HG03575 (cell line): ENCODE data around the gene SORD.
"Not testable (repeated sequence)": the region's sequence is repeated elsewhere in the genome, so short reads cannot be mapped to it uniquely, and the experiment has no call there.

Source experiments
- ATAC-seq: cut with Tn5 transposase; IDR thresholded peaks from one replicate; pipeline ENCODE4 v1.9.1; 2021; ENCODE audit not compliant: unreplicated experiment, insufficient number of reproducible peaks, low FRiP score; ENCODE audit errors: extremely low read depth

SORD gene

DNA sequence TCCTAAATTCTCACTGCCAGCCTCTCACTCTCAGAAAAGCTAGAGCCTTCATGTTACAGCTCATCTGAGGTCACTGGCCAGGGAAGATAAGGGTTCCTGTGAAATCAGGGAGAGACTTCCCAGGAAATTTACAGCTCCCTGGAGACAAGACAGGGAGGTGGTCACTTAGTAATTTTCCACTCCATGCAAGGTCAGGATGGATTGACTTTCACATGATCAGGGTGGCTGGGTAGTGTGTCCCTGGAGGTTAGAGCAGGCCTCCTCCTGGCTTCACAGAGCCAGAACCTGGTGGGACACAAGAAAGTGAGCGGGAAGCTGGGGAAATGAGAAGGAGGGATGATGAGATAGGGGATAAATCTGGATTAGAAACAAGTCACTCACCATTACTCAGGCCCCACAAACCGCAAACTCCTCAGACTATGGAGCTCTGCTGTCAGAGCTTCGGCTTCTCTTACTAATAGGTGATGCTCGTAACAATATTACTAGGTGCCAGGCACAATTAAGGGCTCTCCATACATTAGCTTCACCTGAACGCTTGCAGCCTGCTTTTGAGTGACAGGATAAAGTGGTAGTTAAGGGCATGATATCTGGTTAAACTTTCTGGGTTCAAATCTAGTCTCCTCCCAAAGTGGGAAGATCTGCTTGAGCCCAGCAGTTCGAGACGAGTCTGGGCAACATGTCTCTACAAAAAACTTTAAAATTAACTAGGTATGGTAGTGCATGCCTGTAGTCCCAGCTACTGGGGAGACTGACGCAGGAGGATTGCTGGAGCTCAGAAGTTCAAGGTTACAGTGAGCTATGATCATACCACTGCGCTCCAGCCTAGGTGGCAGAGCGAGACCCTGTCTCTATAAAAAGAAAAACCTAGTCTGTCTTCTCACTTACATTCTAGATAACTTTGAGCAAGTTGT lies 66.1 kb downstream of the SORD start:
- no peak for ATAC-seq

DNA sequence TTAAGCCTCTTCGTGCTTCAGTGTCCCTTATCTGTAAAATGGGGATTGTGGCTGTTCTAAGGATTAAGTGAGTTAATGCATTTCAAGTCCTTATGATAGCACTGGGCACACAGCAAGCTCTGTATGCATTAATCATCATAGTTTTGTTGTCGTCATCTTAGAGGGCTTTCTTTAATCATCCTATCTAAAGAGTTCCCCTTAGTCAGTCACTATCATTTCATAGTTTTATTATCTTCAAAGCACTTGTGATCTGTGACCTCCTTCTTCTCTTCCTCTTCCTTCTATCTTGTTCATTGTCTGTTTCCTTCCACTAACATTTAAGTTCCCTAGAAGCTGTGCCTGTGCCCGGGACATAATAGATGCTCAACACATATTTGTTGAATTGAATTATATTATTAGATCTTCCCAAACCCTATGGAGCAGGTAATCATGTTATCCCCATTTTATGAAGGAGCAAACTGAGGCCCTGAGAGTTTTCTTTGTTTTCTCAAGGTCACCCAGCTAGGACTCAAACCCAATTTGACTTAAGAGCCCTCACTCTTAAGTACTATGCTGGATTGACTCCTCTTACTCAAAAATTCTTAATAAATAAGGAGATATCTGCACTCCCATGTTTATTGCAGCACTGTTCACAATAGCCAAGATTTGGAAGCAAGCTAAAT lies 66.8 kb downstream of the SORD start:
- ATAC-seq: no peak

DNA sequence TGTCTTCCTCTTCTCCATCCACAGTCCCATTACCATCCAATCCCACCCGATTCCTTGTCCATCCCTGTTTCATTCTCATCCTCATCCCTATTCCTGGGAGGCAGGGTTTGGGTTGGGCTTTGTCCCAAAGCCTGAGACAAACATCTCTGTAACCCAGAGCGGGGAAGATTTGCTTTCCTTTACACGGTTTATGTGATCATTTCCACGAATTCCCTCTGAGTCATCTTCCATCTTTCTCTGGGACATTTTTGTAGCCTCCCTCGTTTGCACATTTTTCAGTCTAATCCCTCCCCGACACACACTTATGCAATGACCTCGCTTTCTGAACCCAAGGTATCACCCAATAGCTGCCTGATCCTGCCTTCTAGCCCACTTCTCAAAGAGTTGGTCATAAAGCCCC lies 68.2 kb downstream of the SORD start:
- ATAC-seq: no peak

DNA sequence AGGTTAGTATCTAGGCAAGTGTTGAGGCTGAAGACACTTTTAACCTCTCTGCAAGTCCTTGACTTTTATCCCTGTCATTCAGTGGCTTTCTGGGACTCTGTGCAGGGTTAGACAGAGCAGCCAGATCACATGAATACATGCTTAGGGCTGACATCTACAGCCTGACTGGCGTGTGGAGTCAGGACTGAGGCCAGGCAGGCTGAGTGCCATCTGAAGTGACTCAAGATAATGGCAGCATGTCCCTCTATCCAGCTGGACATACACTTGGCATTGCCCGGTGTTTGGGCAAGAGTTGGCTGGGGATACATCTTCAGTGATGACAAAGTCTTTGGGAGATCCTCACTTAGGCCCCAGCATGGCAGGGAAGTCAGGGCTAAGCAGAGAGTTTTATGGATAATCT lies 68.6 kb downstream of the SORD start:
- ATAC-seq: no peak

DNA sequence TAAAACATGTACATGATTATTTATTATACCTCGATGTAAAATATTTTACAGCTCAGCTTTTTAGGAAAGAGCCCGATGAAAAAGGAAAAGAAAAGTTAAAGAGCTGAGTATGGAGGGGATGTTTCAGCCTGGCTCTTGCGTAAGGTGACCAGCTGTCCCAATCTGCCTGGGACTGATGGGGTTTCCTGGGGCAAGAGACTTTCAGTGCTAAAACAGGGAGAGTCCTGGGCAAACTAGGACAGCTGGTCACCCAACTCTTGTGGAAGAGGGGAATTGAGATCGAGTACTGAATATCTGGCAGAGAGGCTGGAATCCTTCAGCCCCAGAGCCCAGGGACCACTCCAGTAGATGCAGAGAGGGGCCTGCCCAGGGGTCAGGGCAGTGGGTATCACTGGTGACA lies 70.0 kb downstream of the SORD start:
- ATAC-seq: no peak

DNA sequence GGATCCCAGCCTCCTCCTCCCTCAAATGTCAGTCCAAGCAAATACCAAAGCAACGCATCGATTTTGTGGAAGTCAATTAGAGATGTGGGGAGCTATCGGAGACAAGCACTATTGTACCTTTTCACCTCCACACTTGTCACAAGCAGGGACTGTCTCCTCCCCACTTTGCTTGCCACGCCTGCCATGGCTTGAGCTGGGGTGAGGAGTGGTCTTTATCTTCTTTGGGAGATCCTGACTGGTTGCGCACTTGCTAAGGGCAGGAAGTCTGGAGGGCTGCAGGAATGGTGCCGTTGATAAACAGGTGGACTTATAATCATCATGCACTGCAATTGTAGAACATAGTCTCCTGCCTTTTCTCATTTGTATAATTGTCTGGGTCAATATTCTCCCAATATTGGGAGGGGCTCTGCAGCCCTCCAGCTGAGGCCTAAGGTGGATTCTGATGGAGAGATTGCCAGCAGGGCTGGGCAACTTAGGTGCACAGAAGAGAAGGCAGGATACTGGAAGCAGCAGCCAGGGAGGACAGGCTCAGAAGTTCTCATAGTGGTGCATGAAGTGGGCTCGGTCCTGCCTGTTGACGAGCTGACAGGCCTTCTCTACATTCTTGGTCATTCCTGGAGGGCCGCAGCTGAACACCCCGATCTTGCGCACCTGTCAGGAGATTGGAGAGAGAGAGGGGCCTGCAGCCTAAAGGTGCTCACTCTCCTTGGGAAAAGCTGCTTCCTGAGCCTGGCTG lies 70.8 kb downstream of the SORD start:
- ATAC-seq: no peak

DNA sequence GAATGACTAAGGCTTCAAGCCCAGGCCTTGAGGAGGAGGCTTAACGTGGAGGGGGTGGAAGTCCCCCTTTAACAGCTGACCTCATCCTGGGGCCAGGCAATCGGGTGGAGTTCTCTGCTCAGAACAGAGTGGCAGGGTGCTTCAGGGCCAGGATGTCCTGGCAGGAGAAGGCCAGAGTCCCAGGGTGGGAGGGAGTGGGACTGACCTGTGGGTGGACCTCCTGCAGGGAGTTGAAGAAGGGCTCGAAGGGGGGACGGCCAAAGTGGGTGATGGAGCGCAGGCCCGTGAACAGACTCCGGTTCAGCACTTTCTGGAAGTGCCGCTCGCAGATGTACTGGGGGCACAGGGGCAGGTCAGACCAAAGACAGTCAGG lies 71.3 kb downstream of the SORD start:
- ATAC-seq: no peak

DNA sequence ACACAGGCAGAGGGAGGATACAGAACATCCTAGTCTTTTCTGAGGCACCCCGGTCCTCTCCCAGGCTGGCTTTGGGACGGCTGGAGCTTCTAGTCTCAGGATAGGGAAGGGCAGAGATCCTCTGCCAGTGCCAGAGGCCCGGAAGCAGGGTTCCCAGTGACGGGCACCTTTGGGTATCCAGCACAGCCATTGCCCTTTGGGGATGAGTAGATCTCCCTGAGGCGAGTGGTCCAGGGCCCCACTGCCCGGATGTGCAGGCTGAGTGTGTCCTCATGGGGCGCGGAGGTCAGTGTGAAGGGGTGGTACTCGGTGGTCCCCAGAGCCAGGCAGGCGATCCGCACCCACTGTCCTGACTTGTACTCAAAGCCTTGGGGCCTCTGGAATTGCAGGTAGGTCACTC lies 72.7 kb downstream of the SORD start:
- no peak for ATAC-seq

DNA sequence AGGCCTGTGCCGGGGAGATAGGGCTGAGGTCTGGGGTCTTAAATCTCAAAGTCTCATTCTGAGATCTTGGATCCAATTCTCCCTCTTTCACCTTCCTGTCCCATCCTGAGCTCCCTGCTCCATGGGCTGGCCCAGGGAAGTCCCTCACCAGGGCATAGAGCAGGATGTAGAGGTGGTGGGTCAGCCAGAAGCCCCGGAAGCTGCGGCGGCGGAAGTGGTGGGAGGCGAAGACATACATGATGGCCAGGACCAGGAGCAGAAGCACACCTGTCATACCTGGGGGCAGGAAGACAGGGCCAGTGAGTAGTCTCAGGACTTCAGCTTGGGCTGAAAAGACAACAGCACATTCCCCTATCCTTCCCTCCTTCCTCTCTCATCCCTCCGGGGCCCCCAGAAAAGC lies 74.5 kb downstream of the SORD start:
- ATAC-seq: no peak

DNA sequence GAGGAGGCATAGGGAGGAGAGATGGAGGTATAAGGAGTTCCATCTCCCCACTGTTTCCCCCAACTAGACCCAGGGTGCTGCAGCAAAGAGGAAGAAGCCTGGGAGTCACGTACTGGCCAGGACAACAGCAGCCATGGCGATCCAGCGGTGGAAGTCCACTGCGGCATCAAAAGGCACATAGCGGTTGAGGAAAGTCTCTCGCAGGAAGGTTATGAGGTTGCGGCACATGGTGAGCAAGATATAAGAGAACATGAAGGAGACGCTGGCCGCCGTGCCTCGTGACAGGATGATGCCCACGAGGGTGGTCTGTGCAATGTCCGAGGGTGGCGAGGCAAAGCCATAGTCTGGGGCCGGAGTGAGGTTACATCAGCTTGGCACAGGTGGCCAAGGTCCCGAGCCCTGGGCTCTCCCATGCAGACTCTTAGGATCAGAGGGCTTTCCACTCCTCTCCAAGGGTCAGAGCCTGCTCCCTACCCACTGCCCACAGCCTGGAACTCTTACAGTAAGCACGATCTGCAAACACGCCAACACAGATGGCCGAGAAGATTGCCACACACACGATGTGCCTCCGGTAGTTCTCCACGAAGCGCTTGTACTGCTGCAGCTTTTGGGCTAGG lies 76.7 kb downstream of the SORD start:
- ATAC-seq: no peak

DNA sequence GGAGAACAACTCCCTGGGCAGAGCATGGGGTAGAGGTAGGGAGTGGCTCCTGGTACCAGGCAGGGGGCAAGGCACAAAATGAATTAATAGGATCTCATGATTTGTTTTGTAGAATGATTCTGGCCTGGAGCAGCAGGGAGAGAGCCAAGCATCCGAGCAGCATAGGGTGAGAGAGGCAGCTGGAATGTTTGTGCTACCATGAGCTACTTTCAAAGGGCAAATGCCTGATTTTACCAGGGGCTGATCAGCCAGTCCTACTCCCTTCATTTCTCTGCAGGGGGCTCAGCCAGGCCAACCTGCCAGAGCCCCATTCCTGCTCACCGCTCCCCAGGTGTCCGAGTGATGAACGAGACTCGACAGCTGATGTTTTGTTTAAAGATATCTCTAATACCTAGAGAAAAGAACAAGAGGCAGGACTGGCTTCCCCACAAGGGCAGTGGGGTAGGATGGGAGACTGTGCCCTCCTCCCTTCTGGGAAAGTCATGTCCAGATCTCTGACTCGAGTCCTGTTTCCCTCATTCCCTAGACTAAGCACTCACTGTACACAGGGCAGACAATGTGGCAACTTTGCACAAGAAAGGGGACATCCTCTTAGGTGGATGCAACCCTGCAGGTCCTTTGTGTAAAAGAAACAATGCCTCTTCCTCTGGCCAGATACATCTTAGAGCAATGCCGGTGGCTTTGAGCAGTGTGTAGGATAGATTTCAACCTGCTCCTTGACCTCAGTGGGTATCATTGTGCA lies 78.1 kb downstream of the SORD start:
- no peak for ATAC-seq

DNA sequence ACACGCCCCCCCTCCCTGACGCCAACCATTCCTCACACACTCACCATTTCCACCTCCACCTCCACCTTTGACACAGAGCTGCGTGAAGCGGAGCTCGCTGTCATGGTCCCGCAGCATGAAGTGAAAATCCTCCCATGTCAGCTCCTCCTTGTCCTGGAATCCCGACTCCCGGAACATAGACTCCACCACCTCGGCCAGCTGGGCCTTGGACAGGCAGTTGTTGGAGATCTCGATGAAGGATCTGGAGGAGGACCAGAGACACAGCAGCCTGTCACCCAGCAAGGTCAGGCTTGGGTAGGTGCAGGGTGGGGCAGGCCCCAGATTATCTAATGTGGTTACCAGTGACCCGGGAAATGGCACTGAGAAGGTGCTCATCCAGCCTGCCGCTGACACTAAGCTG lies 78.8 kb downstream of the SORD start:
- ATAC-seq: no peak

DNA sequence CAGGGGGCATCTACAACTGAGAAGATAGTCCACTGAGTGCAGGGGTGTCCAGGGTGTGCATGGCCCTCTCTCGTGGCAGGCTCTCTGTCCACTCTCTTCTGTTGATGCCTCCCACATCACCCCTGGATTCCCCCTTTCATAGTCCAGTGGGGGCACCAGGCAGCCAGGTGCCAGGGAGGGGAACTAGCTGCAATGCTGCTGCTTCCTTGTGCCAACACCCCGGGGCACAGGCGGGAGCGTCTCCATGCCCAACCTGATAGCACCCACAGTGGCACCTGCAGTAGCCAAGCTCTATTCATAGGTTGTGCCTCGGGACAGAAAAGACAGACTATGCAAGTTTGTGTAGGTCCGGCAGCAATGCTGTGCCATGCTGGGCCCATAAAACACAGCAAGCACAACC lies 79.2 kb downstream of the SORD start:
- ATAC-seq: no peak

DNA sequence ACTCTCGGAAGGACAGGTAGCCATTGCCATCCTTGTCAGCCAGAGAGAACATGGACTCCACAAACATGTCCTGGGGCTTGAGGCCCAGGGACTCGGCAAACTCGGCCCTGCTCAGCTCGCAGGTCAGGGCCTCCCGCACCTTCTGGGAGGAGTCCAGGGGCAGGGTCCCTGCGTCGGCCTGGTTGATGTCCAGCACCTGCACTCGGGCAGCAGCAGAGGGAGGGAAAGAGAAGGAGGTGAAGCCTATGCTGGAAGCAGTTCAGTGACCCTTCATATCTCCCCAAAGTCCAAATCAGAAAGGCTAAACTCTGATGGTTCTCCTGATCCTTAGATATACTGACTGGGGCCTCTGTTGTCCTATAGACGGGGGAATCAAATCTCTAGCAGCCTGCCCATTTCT lies 81.2 kb downstream of the SORD start:
- ATAC-seq: not testable (repeated sequence)

DNA sequence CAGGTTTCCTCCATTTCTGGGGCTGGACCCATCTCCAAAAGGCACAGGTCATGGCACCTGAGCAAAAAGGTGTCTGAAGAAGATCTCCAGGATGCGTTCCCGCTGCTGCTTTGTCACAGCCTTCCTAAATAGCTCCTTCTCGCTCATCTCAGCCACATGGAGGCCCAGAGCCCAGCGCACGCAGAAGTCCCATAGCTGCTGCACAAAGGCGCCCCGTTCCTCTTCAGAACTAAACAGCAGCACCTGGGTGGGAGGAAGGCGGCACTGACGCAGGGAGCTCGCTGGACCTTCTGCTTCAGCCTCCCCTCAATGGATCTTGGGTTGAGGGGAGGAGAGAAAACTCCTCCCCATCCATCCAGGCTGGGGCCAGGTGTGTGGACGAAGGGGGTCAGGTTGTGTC lies 82.6 kb downstream of the SORD start:
- ATAC-seq: no peak

DNA sequence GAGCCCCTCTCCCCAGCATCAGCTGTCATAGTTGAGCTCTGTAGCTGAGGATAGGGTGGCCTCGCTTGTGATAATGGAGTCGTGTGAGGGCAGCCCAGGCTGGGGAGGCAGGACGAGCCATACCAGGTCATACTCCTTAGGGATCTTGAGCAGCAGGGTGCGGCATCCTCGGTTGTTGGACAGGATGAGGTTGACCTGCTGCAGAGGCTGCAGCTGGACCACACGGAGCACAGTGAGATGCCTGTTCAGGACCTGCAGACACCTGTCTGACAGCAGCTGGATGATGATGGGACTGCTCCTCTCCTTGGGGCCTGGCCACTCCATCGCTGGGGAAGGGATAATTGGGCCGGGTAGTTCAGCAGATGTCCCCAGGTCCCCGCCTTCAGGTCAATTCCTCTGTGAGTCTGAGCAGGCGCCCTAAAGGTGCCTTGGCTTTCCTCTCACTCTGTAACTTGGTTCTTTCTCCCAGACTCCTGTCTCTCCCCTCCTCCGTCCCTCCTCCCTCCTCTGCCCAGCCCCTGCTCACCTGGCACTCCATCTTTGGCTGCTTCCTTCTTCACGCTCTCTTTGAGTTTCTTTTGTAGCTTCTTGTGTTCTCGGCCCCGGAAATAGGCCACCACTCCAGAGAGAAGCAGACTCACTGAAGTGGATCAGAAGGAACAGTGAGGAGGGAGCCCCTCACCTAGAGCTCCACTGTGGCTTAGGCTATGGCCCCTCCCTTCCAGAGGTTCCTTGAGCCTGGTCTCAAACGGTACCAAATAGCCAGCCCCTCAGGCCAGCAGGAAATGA lies 83.2 kb downstream of the SORD start:
- no peak for ATAC-seq

DNA sequence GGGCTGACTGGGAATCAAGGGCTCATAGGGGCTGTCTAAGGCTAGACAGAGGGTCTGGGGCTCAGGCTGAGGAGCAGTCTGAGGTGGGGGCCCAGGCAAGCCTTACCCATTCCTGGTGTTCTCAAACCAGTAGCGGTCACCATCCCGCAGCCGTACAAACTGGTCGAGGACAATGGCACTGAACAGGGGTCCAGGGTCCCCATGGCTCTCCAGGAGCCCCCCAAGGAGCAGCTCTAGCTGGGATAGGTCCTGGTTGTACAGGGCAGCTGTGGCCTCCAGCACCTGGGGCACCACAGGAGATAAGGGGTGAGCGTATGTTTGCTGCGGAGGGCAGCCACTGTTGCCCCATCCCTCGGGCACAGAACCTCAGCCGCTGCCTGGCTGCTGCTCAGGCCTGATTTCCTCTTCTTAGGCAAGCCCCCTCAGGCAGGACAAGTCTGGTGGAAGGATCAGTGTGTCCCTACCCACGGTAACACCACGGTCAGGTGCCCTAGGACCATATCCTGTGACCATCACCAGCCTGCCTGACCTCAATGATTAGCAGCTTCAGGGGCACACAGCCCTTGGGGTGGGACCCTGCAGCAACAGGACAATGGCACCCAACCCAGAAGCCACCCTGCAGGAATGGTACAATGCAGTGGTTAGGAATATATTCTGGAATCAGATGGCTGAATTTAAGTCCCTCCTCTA lies 85.1 kb downstream of the SORD start:
- ATAC-seq: no peak
